Spinal cord (tissue), 10 donors: ENCODE results near the gene TRUB2. TPM values are rescaled to one million over a fixed set of nuclear protein-coding genes. Genes with fewer than 3 reads are reported as not detected.

Experiments used
- DNase-seq, 6 donors: peaks; one replicate each; pipeline versions ENCODE4 v3.0.0 to v3.0.0-alpha.2; 2013 to 2015; ENCODE audit warnings: low spot score in 6 of 6, low read depth in 4 of 6
- H3K27ac ChIP-seq: one replicate; pipeline ENCODE4 v1.5.1; 2013; ENCODE audit warnings: low read depth, low read length, control low read depth
- H3K27me3 ChIP-seq: one replicate; pipeline ENCODE4 v1.6.1; 2013; ENCODE audit warnings: low read length; ENCODE audit not compliant: control insufficient read depth, insufficient read depth
- H3K36me3 ChIP-seq: one replicate; pipeline ENCODE4 v1.6.1; 2013; ENCODE audit warnings: low read length; ENCODE audit not compliant: control insufficient read depth, insufficient read depth
- H3K4me1 ChIP-seq: one replicate; pipeline ENCODE4 v1.6.1; 2013; ENCODE audit warnings: low read length; ENCODE audit not compliant: control insufficient read depth, insufficient read depth
- H3K4me3 ChIP-seq: one replicate; pipeline ENCODE4 v1.5.1; 2013; ENCODE audit warnings: low read depth, low read length, control low read depth
- H3K9me3 ChIP-seq: one replicate; pipeline ENCODE4 v1.6.1; 2013; ENCODE audit warnings: low read length; ENCODE audit not compliant: control insufficient read depth, insufficient read depth
- WGBS: methylation state at CpG from one replicate; pipeline ENCODE4 v1.1.5; 2013; ENCODE audit warnings: missing lambda C conversion rate; ENCODE audit not compliant: insufficient coverage; 5-methylcytosine and 5-hydroxymethylcytosine counted together
- polyA plus RNA-seq, 2 donors: library from polyadenylated mRNA; unstranded; fragments of 120-200 nt; gene quantifications; one replicate each; pipeline ENCODE4 v1.2.1, GENCODE V29; 2013; ENCODE audit not compliant: insufficient read length in 2 of 2
- total RNA-seq, 2 donors: library from RNA; depleted of rRNA in 1 of 2; stranded (reverse); fragments of 120-200 nt in 1 of 2; fragments of >200 nt in 1 of 2; gene quantifications; one replicate each; pipeline versions ENCODE4 v1.2.3 to v1.2.4, GENCODE V29; 2013 to 2014
- donor health status: healthy.

The TRUB2 gene
- total and polyA plus RNA-seq, 4 donors = 20.5 to 46.3 (median 39.7) TPM

GRCh38 chr9:128275198-128276007 is 46.8 kb downstream of the TRUB2 start, which contains the start of gene GOLGA2:
Gene GOLGA2, minus strand, starts transcription at chr9:128276007. Its CDS starts 31 bp downstream, at chr9:128275976.
- peaks cover 19% of the 10 kb centered on the region for H3K4me1 ChIP-seq
- no peaks in the 10 kb centered on the region for H3K27me3 ChIP-seq
- H3K4me3 ChIP-seq = peak within 1 kb of the TSS; percentile 98
- H3K9me3 ChIP-seq = no peaks in the 10 kb centered on the region
- peak in 2 of 6 donors; percentile 45 to 60 for DNase-seq
- WGBS = under 1% methylated on average over 56 of the region's 57 CpGs
- peaks cover 28% of the 10 kb centered on the region for H3K36me3 ChIP-seq
- peak within 1 kb of the TSS; percentile 88 for H3K27ac ChIP-seq

GRCh38 chr9:128274245-128274644 is 48.0 kb downstream of the TRUB2 start:
- no CpG with 5 or more reads among the region's 8 CpGs for WGBS

GRCh38 chr9:128271512-128271911 is 50.7 kb downstream of the TRUB2 start:
- H3K4me1 ChIP-seq = peaks cover 9% of the 10 kb centered on the region
- H3K27me3 ChIP-seq = no peaks in the 10 kb centered on the region
- peaks cover 49% of the 10 kb centered on the region for H3K36me3 ChIP-seq
- H3K27ac ChIP-seq = no peak overlapping the region
- H3K9me3 ChIP-seq = no peaks in the 10 kb centered on the region
- H3K4me3 ChIP-seq = no peak overlapping the region
- no peak for DNase-seq
- 81% methylated on average over 3 of the region's 5 CpGs for WGBS

More at GRCh38 chr9:128274245-128274644, 48.0 kb downstream of the TRUB2 start:
- no peak overlapping the region for H3K27ac ChIP-seq
- no peaks in the 10 kb centered on the region for H3K27me3 ChIP-seq
- H3K36me3 ChIP-seq = peaks cover 25% of the 10 kb centered on the region
- no peaks in the 10 kb centered on the region for H3K9me3 ChIP-seq
- DNase-seq = no peak
- H3K4me3 ChIP-seq = no peak overlapping the region
- peaks cover 19% of the 10 kb centered on the region for H3K4me1 ChIP-seq

GRCh38 chr9:128271112-128271511 is 51.1 kb downstream of the TRUB2 start:
- H3K4me3 ChIP-seq = no peak overlapping the region
- H3K36me3 ChIP-seq = peaks cover 49% of the 10 kb centered on the region
- H3K9me3 ChIP-seq = no peaks in the 10 kb centered on the region
- H3K27ac ChIP-seq = no peak overlapping the region
- H3K4me1 ChIP-seq = peaks cover 8% of the 10 kb centered on the region
- H3K27me3 ChIP-seq = no peaks in the 10 kb centered on the region
- DNase-seq = no peak
- 100% methylated on average over 2 of the region's 3 CpGs for WGBS

GRCh38 chr9:128266868-128267590 is 55.2 kb downstream of the TRUB2 start:
- no peaks in the 10 kb centered on the region for H3K9me3 ChIP-seq
- WGBS = 92% methylated on average over 15 of the region's 15 CpGs
- H3K27ac ChIP-seq = no peak overlapping the region
- no peaks in the 10 kb centered on the region for H3K27me3 ChIP-seq
- no peak for DNase-seq
- H3K4me1 ChIP-seq = peaks cover 3% of the 10 kb centered on the region
- peaks cover 68% of the 10 kb centered on the region for H3K36me3 ChIP-seq
- no peak overlapping the region for H3K4me3 ChIP-seq

GRCh38 chr9:128265348-128265847 is 56.8 kb downstream of the TRUB2 start:
- Histone ChIP-seq H3K4me1 (peaks cover 3% of the 10 kb centered on the region), H3K27me3 (no peaks in the 10 kb centered on the region), H3K27ac (no peak overlapping the region), H3K36me3 (peaks cover 72% of the 10 kb centered on the region), H3K4me3 (no peak overlapping the region), H3K9me3 (no peaks in the 10 kb centered on the region)
- no peak for DNase-seq
- 97% methylated on average over 9 of the region's 10 CpGs for WGBS

- 100% methylated on average over 1 of the region's 4 CpGs for WGBS
- Histone ChIP-seq H3K4me3 (no peak overlapping the region), H3K27me3 (no peaks in the 10 kb centered on the region), H3K9me3 (no peaks in the 10 kb centered on the region), H3K4me1 (no peaks in the 10 kb centered on the region), H3K36me3 (peaks cover 87% of the 10 kb centered on the region), H3K27ac (no peak overlapping the region)
- DNase-seq = no peak
Observed at GRCh38 chr9:128262687-128263086, 59.6 kb downstream of the TRUB2 start.

- no peak overlapping the region for H3K27ac ChIP-seq
- H3K4me3 ChIP-seq = no peak overlapping the region
- H3K36me3 ChIP-seq = peaks cover 89% of the 10 kb centered on the region
- no peaks in the 10 kb centered on the region for H3K27me3 ChIP-seq
- WGBS = 91% methylated on average over 17 of the region's 17 CpGs
- peaks cover 3% of the 10 kb centered on the region for H3K4me1 ChIP-seq
- no peaks in the 10 kb centered on the region for H3K9me3 ChIP-seq
- DNase-seq = no peak
Observed at GRCh38 chr9:128260340-128260739, 61.9 kb downstream of the TRUB2 start.

GRCh38 chr9:128259156-128259555 is 63.1 kb downstream of the TRUB2 start:
- Histone ChIP-seq H3K4me1 (peaks cover 9% of the 10 kb centered on the region), H3K27ac (no peak overlapping the region), H3K9me3 (no peaks in the 10 kb centered on the region), H3K36me3 (peaks cover 92% of the 10 kb centered on the region), H3K4me3 (no peak overlapping the region), H3K27me3 (no peaks in the 10 kb centered on the region)
- WGBS = 86% methylated on average over 9 of the region's 9 CpGs
- no peak for DNase-seq
